Measurements from ENCODE around the gene SP2. TPM values are rescaled to one million over a fixed set of nuclear protein-coding genes. Genes with fewer than 3 reads are reported as not detected.

SP2 gene
- total and polyA plus RNA-seq, 2 of the 8 experiments (the other 6 are each of a cell fraction or from before 2014, with no cell fraction given) = 5.6 to 13.8 TPM

DNA sequence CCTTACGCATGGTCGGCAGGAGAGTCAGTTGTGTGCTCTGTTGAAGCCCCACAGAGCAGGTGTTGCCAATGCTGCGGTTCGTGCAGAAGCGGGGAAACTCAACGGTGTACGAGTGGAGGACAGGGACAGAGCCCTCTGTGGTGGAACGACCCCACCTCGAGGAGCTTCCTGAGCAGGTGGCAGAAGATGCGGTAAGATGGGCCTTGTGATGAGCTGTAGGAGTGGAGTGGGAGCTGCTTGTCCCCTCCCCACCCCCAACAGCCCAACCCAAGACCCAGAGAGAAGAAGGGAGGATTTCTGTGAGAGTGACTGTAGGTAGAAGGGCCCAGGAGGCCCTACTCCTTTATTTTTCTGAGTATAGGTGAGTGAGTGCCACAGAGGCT is 79.8 kb downstream of the SP2 start:
- H4K91ac ChIP-seq (replicated peaks; ENCODE audit: insufficient read length, low read length) = no peak overlapping the region
- H3K79me2 ChIP-seq (ENCODE audit: control insufficient read depth in 1 of 2, insufficient read depth in 2 of 2, low read length in 2 of 2) = peaks cover 0 to 12% of the 10 kb centered on the region in 2 experiments; a peak in 1 of 4 replicates
- no peak overlapping the region for H2BK15ac ChIP-seq (ENCODE audit: low read length)
- DNase-seq (ENCODE audit: low read depth in 1 of 2, low spot score in 2 of 2) = no peak
- H2AK5ac ChIP-seq (ENCODE audit: low read depth, low read length) = no peak overlapping the region
- no peak overlapping the region for H3K4me3 ChIP-seq (ENCODE audit: extremely low read depth in 1 of 4, insufficient read depth in 2 of 4, low read depth in 3 of 4, low read length in 4 of 4)
- H3K4me2 ChIP-seq (ENCODE audit: insufficient read depth in 1 of 2, low read depth in 2 of 2, low read length in 2 of 2) = no peak overlapping the region
- ChIA-PET CTCF (ENCODE audit: partially characterized antibody) (interaction anchor here (0.8 to 40.5 kb wide), 11 partner anchors 11 to 133 kb away, joined by 3 to 1010 read pairs (median 8); partner anchors contain the start of genes PNPO and PRR15L), POLR2A (ENCODE audit: partially characterized antibody) (interaction anchor here (0.7 to 1.4 kb wide), 4 partner anchors 11 to 153 kb away, joined by 3 to 4 read pairs (median 3); partner anchors contain the start of gene NFE2L1)
- H4K5ac ChIP-seq (ENCODE audit: insufficient read length, low read depth, low read length) = no peak overlapping the region
- H3K4me1 ChIP-seq (replicated peaks in 1 of 4; ENCODE audit: control insufficient read depth in 3 of 4, insufficient read depth in 4 of 4, low read length in 3 of 4) = peaks cover 0 to 6% (median 0%) of the 10 kb centered on the region in 4 experiments; a peak in 3 of 7 replicates
- H3K36me3 ChIP-seq (ENCODE audit: control insufficient read depth in 2 of 4, insufficient read depth in 4 of 4, low read length in 3 of 4) = peaks cover 18 to 54% (median 41%) of the 10 kb centered on the region in 4 experiments; a peak in 7 of 8 replicates
- no peaks in the 10 kb centered on the region for H3K27me3 ChIP-seq (replicated peaks in 1 of 4; ENCODE audit: control insufficient read depth in 3 of 4, extremely low read depth in 1 of 4, insufficient read depth in 3 of 4, low read length in 3 of 4)
- peaks cover 3% of the 10 kb centered on the region; the same call in 1 of the 2 replicates for H3K79me1 ChIP-seq (ENCODE audit: low read depth, low read length)
- no peak overlapping the region for H3K14ac ChIP-seq (ENCODE audit: insufficient read length)
- peaks cover 4% of the 10 kb centered on the region; the same call in 1 of the 2 replicates for H3K23me2 ChIP-seq (ENCODE audit: low read depth, low read length)
- no peaks in the 10 kb centered on the region for H4K20me1 ChIP-seq (replicated peaks in 1 of 2; ENCODE audit: control insufficient read depth in 1 of 2, insufficient read depth in 2 of 2, low read length in 2 of 2)
- H2BK12ac ChIP-seq (ENCODE audit: low read depth, low read length) = no peak overlapping the region
- no peak overlapping the region for H3K56ac ChIP-seq (replicated peaks; ENCODE audit: insufficient read length, low read depth, low read length)
- no peak for FAIRE-seq
- H2AFZ ChIP-seq (ENCODE audit: low read length) = no peak overlapping the region
- no peak overlapping the region for H2BK120ac ChIP-seq (replicated peaks; ENCODE audit: low read depth, low read length)
- no peak overlapping the region for H3K4ac ChIP-seq (replicated peaks; ENCODE audit: insufficient read length, low read depth, low read length)
- H3K9me3 ChIP-seq (ENCODE audit: insufficient read depth in 2 of 2, low read depth in 1 of 2, low read length in 1 of 2) = no peaks in the 10 kb centered on the region
- WGBS, 2 experiments (ENCODE audit: extremely low coverage in 1 of 2, insufficient coverage in 1 of 2, insufficient read length in 1 of 2, insufficient replicate concordance in 2 of 2, low coverage in 1 of 2, low lambda C conversion rate in 2 of 2, missing lambda C conversion rate in 1 of 2) = 98% methylated on average over 10 of the region's 10 CpGs; no CpG with 5 or more reads in 1 of the 2 experiments
- no peak overlapping the region for H3K18ac ChIP-seq (ENCODE audit: extremely low read depth, low read length)
- H3K9ac ChIP-seq (replicated peaks in 1 of 4; ENCODE audit: extremely low read depth in 1 of 4, low read depth in 3 of 4, low read length in 3 of 4) = no peak overlapping the region
- H2BK20ac ChIP-seq (ENCODE audit: low read length) = no peak overlapping the region
- no peak overlapping the region for H3K23ac ChIP-seq (ENCODE audit: insufficient read length)
- H4K8ac ChIP-seq (ENCODE audit: extremely low read depth, insufficient read depth, low read length) = no peak overlapping the region
- no peak overlapping the region for H2BK5ac ChIP-seq (ENCODE audit: low read depth, low read length)
- H3K27ac ChIP-seq (ENCODE audit: low read depth, low read length) = no peak overlapping the region
- TF ChIP-seq SIN3A (conservative IDR thresholded peaks at IDR 0.05 in 1 of 2, IDR thresholded peaks at IDR 0.05 in 1 of 2; ENCODE audit: low read depth in 1 of 2, low read length in 2 of 2) = no peak
- no peak for TF ChIP-seq SAP30 (IDR thresholded peaks at IDR 0.05; ENCODE audit: insufficient read depth, insufficient replicate concordance, low read length)
- no peak for TF ChIP-seq CEBPB (IDR thresholded peaks at IDR 0.05; ENCODE audit: low read depth, low read length)
- TF ChIP-seq, protein P1, sequence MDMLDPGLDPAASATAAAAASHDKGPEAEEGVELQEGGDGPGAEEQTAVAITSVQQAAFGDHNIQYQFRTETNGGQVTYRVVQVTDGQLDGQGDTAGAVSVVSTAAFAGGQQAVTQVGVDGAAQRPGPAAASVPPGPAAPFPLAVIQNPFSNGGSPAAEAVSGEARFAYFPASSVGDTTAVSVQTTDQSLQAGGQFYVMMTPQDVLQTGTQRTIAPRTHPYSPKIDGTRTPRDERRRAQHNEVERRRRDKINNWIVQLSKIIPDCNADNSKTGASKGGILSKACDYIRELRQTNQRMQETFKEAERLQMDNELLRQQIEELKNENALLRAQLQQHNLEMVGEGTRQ (IDR thresholded peaks at IDR 0.05; ENCODE audit: low read length) = no peak
- TF ChIP-seq TAF1 (IDR thresholded peaks at IDR 0.05; ENCODE audit: low read depth, low read length) = no peak
- TF ChIP-seq FOSL1 (IDR thresholded peaks at IDR 0.05; ENCODE audit: insufficient read depth, low read depth, low read length) = no peak
- no peak for TF ChIP-seq RAD21 (IDR thresholded peaks at IDR 0.05 in 1 of 2, conservative IDR thresholded peaks at IDR 0.05 in 1 of 2; ENCODE audit: low read depth in 2 of 2, low read length in 2 of 2)
- TF ChIP-seq TAF7 (optimal IDR thresholded peaks at IDR 0.05; ENCODE audit: borderline replicate concordance, low read depth, low read length) = no peak
- TF ChIP-seq EP300 (IDR thresholded peaks at IDR 0.05; ENCODE audit: borderline replicate concordance in 1 of 2, low read depth in 2 of 2, low read length in 2 of 2) = no peak
- TF ChIP-seq ZNF274 (IDR thresholded peaks at IDR 0.05; ENCODE audit: borderline replicate concordance, extremely low read depth, low read length) = no peak
- no peak for TF ChIP-seq GABPA (IDR thresholded peaks at IDR 0.05; ENCODE audit: borderline replicate concordance, insufficient read depth, low read length)
